BLaER1 (cell line): ENCODE data around the gene PIEZO1.

Experiments
- H3K27ac ChIP-seq: shearing (Covaris generic); formaldehyde crosslinking; 2 replicates; pipeline ENCODE4 v1.8.1; 2022
- H3K27me3 ChIP-seq: shearing (Covaris generic); formaldehyde crosslinking; 2 replicates; pipeline ENCODE4 v1.8.1; 2022
- H3K36me3 ChIP-seq: shearing (Covaris generic); formaldehyde crosslinking; 2 replicates; pipeline ENCODE4 v1.8.1; 2022
- H3K4me1 ChIP-seq: shearing (Covaris generic); formaldehyde crosslinking; 2 replicates; pipeline ENCODE4 v1.8.1; 2022
- H3K4me2 ChIP-seq: shearing (Covaris generic); formaldehyde crosslinking; 2 replicates; pipeline ENCODE4 v1.8.1; 2022
- H3K4me3 ChIP-seq: shearing (Covaris generic); formaldehyde crosslinking; 2 replicates; pipeline ENCODE4 v1.8.1; 2022
- H3K9ac ChIP-seq: shearing (Covaris generic); formaldehyde crosslinking; 2 replicates; pipeline ENCODE4 v1.8.1; 2022
- H3K9me3 ChIP-seq: shearing (Covaris generic); formaldehyde crosslinking; 2 replicates; pipeline ENCODE4 v1.8.1; 2022
- H4K20me1 ChIP-seq: shearing (Covaris generic); formaldehyde crosslinking; 2 replicates; pipeline ENCODE4 v1.8.1; 2022
- Cebpa-rat ChIP-seq: shearing (Covaris generic); IDR thresholded peaks from 2 replicates; pipeline ENCODE4 v1.8.1; 2022

PIEZO1 gene

DNA sequence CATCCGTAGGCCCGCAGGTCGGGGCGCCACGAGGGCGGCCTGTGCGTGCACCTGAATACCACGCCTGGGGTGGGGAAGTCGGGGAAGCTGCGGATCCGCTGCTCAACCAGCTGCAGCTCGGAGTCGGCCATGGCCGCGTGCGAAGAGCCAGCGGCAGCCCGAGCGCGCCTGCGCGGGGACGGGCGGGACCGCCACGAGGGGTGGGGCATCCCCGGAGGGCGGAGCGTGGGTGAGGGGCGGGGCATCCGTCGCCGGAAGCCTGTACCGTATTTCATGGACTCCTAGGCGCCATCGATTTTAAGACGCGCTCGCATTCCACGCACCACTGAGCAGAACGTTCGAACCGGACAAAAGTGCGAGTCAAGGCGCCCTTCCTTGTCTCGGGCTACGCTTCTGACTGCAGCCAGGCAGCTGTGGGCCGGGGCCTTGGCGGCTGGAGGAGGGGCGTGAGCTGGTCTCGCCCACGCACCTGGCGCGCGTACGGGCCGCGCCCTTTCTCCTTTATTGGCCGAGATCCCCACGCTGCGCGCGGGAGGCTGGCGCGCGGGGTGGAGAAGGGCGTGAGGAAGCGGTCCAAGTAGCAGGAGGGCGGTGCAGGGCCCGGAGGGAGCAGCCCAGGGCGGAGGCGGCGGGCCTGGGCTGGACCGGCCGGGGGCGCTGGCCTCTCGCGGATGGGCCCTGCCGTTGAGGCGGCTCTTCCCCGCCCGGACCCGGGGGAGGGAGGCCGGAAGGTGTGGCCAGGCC is 26.9 kb upstream of the PIEZO1 start, which contains the start of gene APRT:
TSS of gene APRT (minus strand) at position 160 of the 744 bp plus-strand sequence. CDS start at position 131, 29 bp downstream.
- peak within 1 kb of the TSS; percentile 89 for H3K4me2 ChIP-seq
- peaks cover 4% of the 10 kb centered on the region; the same call in 1 of the 2 replicates for H3K9me3 ChIP-seq
- no peaks in the 10 kb centered on the region for H3K27me3 ChIP-seq
- H4K20me1 ChIP-seq = peaks cover 55% of the 10 kb centered on the region
- peak within 1 kb of the TSS; percentile 99 for H3K27ac ChIP-seq
- peak within 1 kb of the TSS; percentile 72 for H3K4me3 ChIP-seq
- peaks cover 59% of the 10 kb centered on the region for H3K4me1 ChIP-seq
- peaks cover 34% of the 10 kb centered on the region for H3K36me3 ChIP-seq
- TF ChIP-seq Cebpa-rat = no peak
- H3K9ac ChIP-seq = peak within 1 kb of the TSS; percentile 97

DNA sequence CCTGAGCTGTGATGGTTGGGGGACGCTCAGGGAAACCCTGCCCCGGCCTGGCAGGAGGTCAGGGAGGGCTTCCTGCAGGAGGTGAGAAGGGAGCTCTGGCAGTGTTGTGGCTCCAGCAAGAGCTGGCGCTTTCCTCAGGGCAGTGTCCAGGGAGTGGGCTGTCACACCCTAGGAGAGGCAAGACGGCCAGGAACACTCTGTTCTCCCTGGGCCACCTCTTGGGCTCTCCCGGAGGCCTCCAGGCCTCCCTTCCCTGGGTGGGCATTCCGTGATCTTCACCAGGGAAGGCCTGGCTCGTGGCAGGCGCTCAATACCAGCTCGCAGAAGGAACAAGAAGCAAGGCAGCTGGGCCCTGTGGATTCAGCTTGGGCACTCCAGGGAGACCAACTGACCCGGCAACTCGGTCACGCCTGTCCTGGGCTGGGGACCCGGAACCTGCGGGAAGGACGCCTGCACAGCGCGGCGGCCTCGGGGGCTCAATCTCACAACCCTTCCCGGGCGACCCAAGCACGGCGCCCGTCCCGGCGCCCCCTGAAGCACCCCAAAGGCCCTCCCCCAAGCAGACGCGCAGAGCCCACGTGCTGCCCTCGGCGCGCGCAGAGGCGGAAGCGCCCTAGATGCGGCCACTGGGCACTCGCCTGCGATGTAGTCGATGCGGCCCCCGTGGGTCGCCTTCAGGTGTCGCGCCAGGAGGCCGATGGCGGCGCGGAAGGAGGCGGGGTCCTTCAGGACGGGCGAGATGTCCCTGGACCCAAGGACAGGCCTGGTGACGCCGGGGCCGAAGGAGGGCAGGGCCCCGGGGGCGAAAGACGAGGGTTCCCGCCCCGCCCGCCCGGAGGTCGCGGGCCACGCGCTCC is 26.1 kb upstream of the PIEZO1 start:
- peak overlapping the region; percentile 89 for H3K4me2 ChIP-seq
- H3K4me1 ChIP-seq = peaks cover 61% of the 10 kb centered on the region
- H3K9me3 ChIP-seq = peaks cover 4% of the 10 kb centered on the region; the same call in 1 of the 2 replicates
- TF ChIP-seq Cebpa-rat = no peak
- peak overlapping the region; percentile 72 for H3K4me3 ChIP-seq
- peaks cover 42% of the 10 kb centered on the region for H3K36me3 ChIP-seq
- peak overlapping the region; percentile 99 for H3K27ac ChIP-seq
- peak overlapping the region; percentile 97 for H3K9ac ChIP-seq
- H3K27me3 ChIP-seq = no peaks in the 10 kb centered on the region
- H4K20me1 ChIP-seq = peaks cover 63% of the 10 kb centered on the region

DNA sequence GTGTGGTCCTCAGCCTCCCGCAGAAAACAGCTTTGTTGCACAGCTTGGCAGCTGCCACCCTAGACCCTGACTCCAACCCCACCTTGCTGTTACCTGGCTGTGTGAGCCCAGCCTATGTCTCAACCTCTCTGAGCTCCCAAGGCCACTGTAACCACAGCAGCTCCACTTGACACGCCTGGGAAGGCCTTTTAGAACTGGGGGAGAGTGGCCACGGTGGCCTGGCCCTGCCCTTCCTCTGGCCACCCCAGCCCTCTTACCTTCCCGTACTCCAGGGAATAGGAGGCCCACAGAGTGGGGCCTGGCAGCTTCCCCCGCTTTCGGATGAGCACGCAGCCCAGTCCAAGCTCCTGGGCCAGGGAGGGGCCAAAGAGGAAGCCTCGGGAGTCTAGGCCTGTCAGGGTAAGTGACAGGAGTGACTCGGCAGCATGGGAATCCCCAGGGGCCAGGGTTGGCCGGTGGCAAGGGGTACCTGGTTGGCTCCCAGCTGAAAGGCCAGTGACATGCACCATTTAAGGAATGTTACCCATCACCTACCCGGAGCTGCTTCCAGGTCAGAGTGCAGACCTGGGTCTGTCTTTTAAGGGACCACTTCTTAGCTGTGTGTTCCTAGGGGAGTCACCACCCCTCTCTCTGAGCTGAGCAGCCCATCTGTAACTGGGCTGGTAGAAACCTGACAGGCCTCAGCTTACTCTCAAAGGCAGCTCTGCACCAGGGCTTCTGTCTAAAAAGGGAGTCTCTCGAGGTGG is 25.3 kb upstream of the PIEZO1 start:
- peak overlapping the region; percentile 72 for H3K4me3 ChIP-seq
- peaks cover 50% of the 10 kb centered on the region for H3K36me3 ChIP-seq
- H3K27me3 ChIP-seq = no peaks in the 10 kb centered on the region
- H3K9ac ChIP-seq = peak overlapping the region; percentile 97
- H3K9me3 ChIP-seq = peaks cover 4% of the 10 kb centered on the region; the same call in 1 of the 2 replicates
- H4K20me1 ChIP-seq = peaks cover 63% of the 10 kb centered on the region
- peak overlapping the region; percentile 99 for H3K27ac ChIP-seq
- TF ChIP-seq Cebpa-rat = no peak
- peak overlapping the region; percentile 89 for H3K4me2 ChIP-seq
- H3K4me1 ChIP-seq = peaks cover 61% of the 10 kb centered on the region

DNA sequence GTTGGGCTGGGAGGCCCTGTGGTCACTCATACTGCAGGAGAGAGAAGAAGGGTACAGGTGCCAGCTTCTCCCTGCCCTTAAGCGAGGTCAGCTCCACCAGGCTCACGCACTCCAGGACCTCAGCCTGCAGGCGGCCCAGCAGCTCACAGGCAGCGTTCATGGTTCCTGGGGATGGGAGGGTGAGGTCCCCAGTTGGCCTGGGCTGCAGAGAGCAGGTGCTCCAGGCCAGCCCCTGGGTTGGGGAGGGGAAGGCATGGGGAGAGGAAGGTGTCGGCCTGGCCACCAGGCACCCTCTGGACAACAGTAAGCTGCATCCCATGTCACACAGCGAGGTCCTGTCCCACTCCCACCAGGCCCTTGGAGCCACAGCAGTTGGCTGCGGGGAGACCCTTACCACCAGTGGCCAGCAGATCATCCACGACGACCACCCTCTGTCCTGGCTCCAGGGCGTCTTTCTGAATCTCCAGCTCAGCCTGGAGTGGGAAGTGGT is 24.7 kb upstream of the PIEZO1 start:
- H3K4me3 ChIP-seq = peak overlapping the region; percentile 72
- no peak for TF ChIP-seq Cebpa-rat
- peaks cover 4% of the 10 kb centered on the region; the same call in 1 of the 2 replicates for H3K9me3 ChIP-seq
- H3K36me3 ChIP-seq = peaks cover 54% of the 10 kb centered on the region
- peak overlapping the region; percentile 89 for H3K4me2 ChIP-seq
- H3K27me3 ChIP-seq = no peaks in the 10 kb centered on the region
- H3K27ac ChIP-seq = peak overlapping the region; percentile 99
- H3K4me1 ChIP-seq = peaks cover 67% of the 10 kb centered on the region
- peaks cover 66% of the 10 kb centered on the region for H4K20me1 ChIP-seq
- peak overlapping the region; percentile 97 for H3K9ac ChIP-seq

DNA sequence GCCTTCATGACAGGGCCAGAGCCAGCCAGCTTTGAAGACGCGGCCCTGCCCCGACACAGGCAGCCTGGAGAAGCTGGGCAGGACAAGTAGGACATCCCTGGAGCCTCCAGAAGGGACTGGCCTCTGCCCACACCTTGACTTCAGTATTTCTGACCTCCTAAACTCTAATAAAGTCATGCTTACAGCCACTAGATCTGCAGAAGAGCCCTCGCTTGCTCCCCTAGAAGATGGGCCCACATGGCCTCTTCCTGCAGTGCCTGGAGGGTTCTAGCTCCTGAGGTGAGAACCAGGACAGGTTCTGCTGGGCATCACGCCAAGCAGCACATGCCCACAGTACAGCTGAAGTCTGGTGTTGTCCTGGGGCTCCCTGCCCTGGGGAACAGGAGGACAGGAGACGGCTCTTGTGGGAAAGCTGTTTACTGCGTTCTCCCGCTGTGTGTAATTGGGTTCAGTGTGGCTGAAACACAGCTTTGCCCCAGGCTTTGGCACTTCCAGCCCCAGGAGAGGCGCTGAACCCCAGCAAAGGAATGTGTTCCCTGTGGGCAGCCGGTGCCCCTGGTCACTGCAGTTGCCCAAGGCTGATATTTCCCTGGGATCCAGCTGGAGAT is 24.2 kb upstream of the PIEZO1 start:
- no peak for TF ChIP-seq Cebpa-rat
- Histone ChIP-seq H3K36me3 (peaks cover 54% of the 10 kb centered on the region), H3K27me3 (no peaks in the 10 kb centered on the region), H3K4me1 (peaks cover 73% of the 10 kb centered on the region), H3K27ac (peak overlapping the region; percentile 99), H3K4me2 (peak overlapping the region; percentile 89), H3K4me3 (no peak overlapping the region), H4K20me1 (peaks cover 71% of the 10 kb centered on the region), H3K9ac (peak overlapping the region; percentile 97; the same call in 1 of the 2 replicates), H3K9me3 (peaks cover 4% of the 10 kb centered on the region; the same call in 1 of the 2 replicates)

DNA sequence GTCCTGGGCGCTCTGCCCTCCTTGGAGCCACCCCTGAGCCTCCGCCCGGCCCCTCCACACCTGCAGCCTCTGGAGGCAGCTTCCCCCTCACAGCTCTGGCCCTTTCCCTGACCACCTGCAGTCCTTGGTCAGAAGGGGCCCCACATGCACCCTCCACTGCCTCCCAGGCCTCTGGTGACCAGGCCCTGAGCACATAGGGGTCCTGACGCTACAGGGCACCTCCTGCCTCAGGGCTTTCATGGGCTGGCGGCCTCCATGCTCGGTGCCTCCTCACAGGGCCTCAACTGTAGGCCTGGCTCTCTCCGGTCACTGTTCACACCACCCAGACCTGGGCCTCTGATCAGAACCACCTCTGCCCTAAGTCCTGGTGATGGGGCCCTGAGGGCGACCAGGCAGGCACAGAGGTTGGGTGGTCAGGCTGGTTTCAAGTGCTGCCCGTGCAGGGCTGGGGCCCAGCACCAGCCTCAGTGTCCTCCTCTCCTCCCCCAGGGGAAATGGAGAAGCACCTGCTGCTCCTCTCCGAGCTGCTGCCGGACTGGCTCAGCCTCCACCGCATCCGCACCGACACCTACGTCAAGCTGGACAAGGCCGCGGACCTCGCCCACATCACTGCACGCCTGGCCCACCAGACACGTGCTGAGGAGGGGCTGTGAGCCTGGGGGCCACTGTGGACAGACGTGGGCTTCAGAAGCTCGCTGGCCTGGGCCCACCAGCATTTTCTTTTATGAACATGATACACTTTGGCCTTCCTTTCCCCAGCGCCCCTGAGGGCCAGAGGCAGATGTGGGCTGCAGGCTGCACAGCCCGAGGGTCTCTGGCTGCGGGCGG is 22.8 kb upstream of the PIEZO1 start:
- peaks cover 73% of the 10 kb centered on the region for H3K4me1 ChIP-seq
- no peaks in the 10 kb centered on the region for H3K27me3 ChIP-seq
- no peak for TF ChIP-seq Cebpa-rat
- no peak overlapping the region; the same call in 1 of the 2 replicates for H3K27ac ChIP-seq
- H3K9ac ChIP-seq = no peak overlapping the region
- peaks cover 72% of the 10 kb centered on the region for H4K20me1 ChIP-seq
- H3K4me3 ChIP-seq = no peak overlapping the region
- peaks cover 4% of the 10 kb centered on the region; the same call in 1 of the 2 replicates for H3K9me3 ChIP-seq
- H3K4me2 ChIP-seq = peak overlapping the region; percentile 12; the same call in 1 of the 2 replicates
- H3K36me3 ChIP-seq = peaks cover 54% of the 10 kb centered on the region

DNA sequence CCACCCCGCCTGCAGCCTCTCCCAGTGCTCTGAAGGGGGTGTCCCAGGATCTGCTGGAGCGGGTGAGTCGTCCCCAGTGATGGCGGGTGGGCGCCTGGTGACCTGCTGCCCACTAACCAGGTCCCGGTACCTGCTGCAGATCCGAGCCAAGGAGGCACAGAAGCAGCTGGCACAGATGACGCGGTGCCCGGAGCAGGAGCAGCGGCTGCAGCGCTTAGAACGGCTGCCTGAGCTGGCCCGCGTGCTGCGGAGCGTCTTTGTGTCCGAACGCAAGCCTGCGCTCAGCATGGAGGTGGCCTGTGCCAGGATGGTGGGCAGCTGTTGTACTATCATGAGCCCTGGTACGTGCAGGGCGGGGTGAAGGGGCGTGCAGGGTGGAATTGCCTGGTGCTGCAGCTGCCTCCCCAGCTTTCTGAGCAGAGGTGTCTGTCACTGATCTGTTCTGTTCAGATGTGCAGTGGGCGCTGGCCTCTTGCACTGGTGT is 22.2 kb upstream of the PIEZO1 start:
- no peak for TF ChIP-seq Cebpa-rat
- Histone ChIP-seq H3K4me1 (peaks cover 73% of the 10 kb centered on the region), H3K36me3 (peaks cover 54% of the 10 kb centered on the region), H4K20me1 (peaks cover 72% of the 10 kb centered on the region), H3K27me3 (no peaks in the 10 kb centered on the region), H3K4me3 (no peak overlapping the region), H3K4me2 (no peak overlapping the region), H3K9ac (no peak overlapping the region), H3K9me3 (peaks cover 1% of the 10 kb centered on the region; the same call in 1 of the 2 replicates), H3K27ac (no peak overlapping the region)

DNA sequence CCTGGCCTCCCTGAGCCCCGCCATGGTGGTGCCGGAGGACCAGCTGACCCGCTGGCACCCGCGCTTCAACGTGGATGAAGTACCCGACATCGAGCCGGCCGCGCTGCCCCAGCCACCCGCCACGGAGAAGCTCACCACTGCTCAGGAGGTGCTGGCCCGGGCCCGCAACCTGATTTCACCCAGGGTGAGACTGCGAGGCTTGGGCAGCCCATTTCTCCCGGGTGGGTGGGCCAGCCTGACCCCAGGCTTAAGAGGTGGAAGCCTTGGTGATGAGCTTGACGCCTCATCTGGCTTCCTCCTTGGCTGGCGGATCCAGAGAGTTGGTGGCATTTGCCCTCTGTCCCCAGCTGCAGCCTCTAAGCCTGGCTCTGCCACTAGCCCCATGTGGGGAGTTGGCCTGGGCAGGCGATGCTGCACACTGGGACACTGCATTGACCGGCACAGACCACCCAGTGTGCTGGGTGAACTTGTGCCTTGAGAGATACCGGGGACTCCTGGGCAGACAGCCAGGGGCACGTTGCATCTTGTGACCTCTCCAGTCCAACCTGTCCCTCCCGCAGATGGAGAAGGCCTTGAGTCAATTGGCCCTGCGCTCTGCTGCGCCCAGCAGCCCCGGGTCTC is 21.6 kb upstream of the PIEZO1 start:
- TF ChIP-seq Cebpa-rat = no peak
- Histone ChIP-seq H3K9ac (0 out of 2 replicates have a peak overlapping the region, but pooled peaks have one; percentile 15), H3K9me3 (no peaks in the 10 kb centered on the region), H3K4me2 (peak overlapping the region; percentile 90; the same call in 1 of the 2 replicates), H3K36me3 (peaks cover 54% of the 10 kb centered on the region), H4K20me1 (peaks cover 72% of the 10 kb centered on the region), H3K27ac (no peak overlapping the region), H3K4me1 (peaks cover 76% of the 10 kb centered on the region), H3K27me3 (no peaks in the 10 kb centered on the region), H3K4me3 (no peak overlapping the region)
